ENCODE data around the gene B4GALT4. TPM values are rescaled to one million over a fixed set of nuclear protein-coding genes. Genes with fewer than 3 reads are reported as not detected.

Gene B4GALT4
- total and polyA plus RNA-seq, 2 of the 8 experiments (the other 6 are each of a cell fraction or from before 2014, with no cell fraction given): 14.6 to 44.7 TPM

- Histone ChIP-seq H4K20me1 (replicated peaks in 1 of 2; ENCODE audit: control insufficient read depth in 1 of 2, insufficient read depth in 2 of 2, low read length in 2 of 2) (no peaks in the 10 kb centered on the region), H3K56ac (replicated peaks; ENCODE audit: insufficient read length, low read depth, low read length) (no peak overlapping the region), H2BK15ac (ENCODE audit: low read length) (no peak overlapping the region), H3K4me3 (ENCODE audit: extremely low read depth in 1 of 4, insufficient read depth in 2 of 4, low read depth in 3 of 4, low read length in 4 of 4) (no peak overlapping the region), H3K79me2 (ENCODE audit: control insufficient read depth in 1 of 2, insufficient read depth in 2 of 2, low read length in 2 of 2) (peaks cover 4 to 17% of the 10 kb centered on the region in 2 experiments; a peak in 3 of 4 replicates), H4K91ac (replicated peaks; ENCODE audit: insufficient read length, low read length) (no peak overlapping the region), H2BK5ac (ENCODE audit: low read depth, low read length) (no peak overlapping the region), H2BK120ac (replicated peaks; ENCODE audit: low read depth, low read length) (no peak overlapping the region), H3K4me1 (replicated peaks in 1 of 4; ENCODE audit: control insufficient read depth in 3 of 4, insufficient read depth in 4 of 4, low read length in 3 of 4) (0 out of 7 replicates have a peak, but pooled peaks cover 0 to 1% (median 0%) of the 10 kb centered on the region in 4 experiments), H3K14ac (ENCODE audit: insufficient read length) (no peak overlapping the region), H3K27me3 (replicated peaks in 1 of 4; ENCODE audit: control insufficient read depth in 3 of 4, extremely low read depth in 1 of 4, insufficient read depth in 3 of 4, low read length in 3 of 4) (no peaks in the 10 kb centered on the region; a peak in 1 of 7 replicates), H3K36me3 (ENCODE audit: control insufficient read depth in 2 of 4, insufficient read depth in 4 of 4, low read length in 3 of 4) (no peaks in the 10 kb centered on the region; a peak in 1 of 8 replicates), H2BK12ac (ENCODE audit: low read depth, low read length) (no peak overlapping the region), H3K27ac (ENCODE audit: low read depth, low read length) (no peak overlapping the region), H2AFZ (ENCODE audit: low read length) (no peak overlapping the region), H3K18ac (ENCODE audit: extremely low read depth, low read length) (no peak overlapping the region), H3K4ac (replicated peaks; ENCODE audit: insufficient read length, low read depth, low read length) (no peak overlapping the region), H2BK20ac (ENCODE audit: low read length) (no peak overlapping the region), H4K5ac (ENCODE audit: insufficient read length, low read depth, low read length) (no peak overlapping the region), H3K9ac (replicated peaks in 1 of 4; ENCODE audit: extremely low read depth in 1 of 4, low read depth in 3 of 4, low read length in 3 of 4) (no peak overlapping the region), H3K23me2 (ENCODE audit: low read depth, low read length) (peaks cover 6% of the 10 kb centered on the region; the same call in 1 of the 2 replicates), H3K9me3 (ENCODE audit: insufficient read depth in 2 of 2, low read depth in 1 of 2, low read length in 1 of 2) (peaks cover 4 to 13% of the 10 kb centered on the region in 2 experiments; a peak in 1 of 4 replicates), H3K79me1 (ENCODE audit: low read depth, low read length) (no peaks in the 10 kb centered on the region), H3K23ac (ENCODE audit: insufficient read length) (no peak overlapping the region), H4K8ac (ENCODE audit: extremely low read depth, insufficient read depth, low read length) (no peak overlapping the region), H3K4me2 (ENCODE audit: insufficient read depth in 1 of 2, low read depth in 2 of 2, low read length in 2 of 2) (no peak overlapping the region), H2AK5ac (ENCODE audit: low read depth, low read length) (no peak overlapping the region)
- FAIRE-seq (no peak), DNase-seq (ENCODE audit: low read depth in 1 of 2, low spot score in 2 of 2) (no peak)
- POLR2A ChIA-PET (ENCODE audit: partially characterized antibody): no interaction called here
- CTCF ChIA-PET (ENCODE audit: partially characterized antibody): interaction anchor here (0.6 to 0.7 kb wide), 2 partner anchors 110 to 440 kb away, joined by 3 to 4 read pairs; no protein-coding TSS in a partner anchor
- TF ChIP-seq ATF3 (IDR thresholded peaks at IDR 0.05; ENCODE audit: insufficient read depth, low read depth, low read length): no peak
- no peak for TF ChIP-seq KDM5A (IDR thresholded peaks at IDR 0.05; ENCODE audit: low read length)
- TF ChIP-seq SIX5 (IDR thresholded peaks at IDR 0.05; ENCODE audit: low read depth, low read length): no peak
- no peak for TF ChIP-seq POU5F1 (IDR thresholded peaks at IDR 0.05; ENCODE audit: low read depth, low read length)
- no peak for TF ChIP-seq MAFK (IDR thresholded peaks at IDR 0.05; ENCODE audit: low read depth, low read length)
- TF ChIP-seq JUND (IDR thresholded peaks at IDR 0.05; ENCODE audit: low read length): no peak
- no peak for TF ChIP-seq RAD21 (IDR thresholded peaks at IDR 0.05 in 1 of 2, conservative IDR thresholded peaks at IDR 0.05 in 1 of 2; ENCODE audit: low read depth in 2 of 2, low read length in 2 of 2)
Observed at GRCh38 chr3:119243712-119244111, 3.0 kb upstream of the B4GALT4 start.
